HepG2 (cell line): ENCODE measurements around the gene IL17RC. TPM values are rescaled to one million over a fixed set of nuclear protein-coding genes. Genes with fewer than 3 reads are reported as not detected.

ENCODE experiments used
- GFI1 ChIP-seq: sonication (generic); formaldehyde crosslinking; IDR thresholded peaks from 2 replicates; pipeline ENCODE4 v1.5.0; 2020; ENCODE audit warnings: missing genetic modification reagents, mild to moderate bottlenecking, borderline replicate concordance
- ISL2 ChIP-seq: sonication (generic); formaldehyde crosslinking; IDR thresholded peaks from 2 replicates; pipeline ENCODE4 v1.5.0; 2020; ENCODE audit warnings: missing genetic modification reagents
- PHF20 ChIP-seq: sonication (generic); formaldehyde crosslinking; IDR thresholded peaks from 2 replicates; pipeline ENCODE4 v1.5.0; 2020; ENCODE audit warnings: mild to moderate bottlenecking, missing genetic modification reagents
- RARA ChIP-seq: IDR thresholded peaks from 2 replicates; pipeline ENCODE4 v1.6.1; 2016; ENCODE audit warnings: missing genetic modification reagents, missing compliant biosample characterization
- RARG ChIP-seq: sonication (generic); formaldehyde crosslinking; IDR thresholded peaks from 2 replicates; pipeline ENCODE4 v1.4.0; 2020; ENCODE audit warnings: low read depth, mild to moderate bottlenecking, missing genetic modification reagents
- SIN3A ChIP-seq: IDR thresholded peaks from 2 replicates; pipeline ENCODE4 v1.6.1; 2011; ENCODE audit warnings: low read depth, mild to moderate bottlenecking, control low read depth, low read length, borderline replicate concordance
- SKI ChIP-seq: fragments of 450-650 bp; IDR thresholded peaks from one replicate; pipeline ENCODE4 v1.6.1; 2018; ENCODE audit warnings: mild to moderate bottlenecking; ENCODE audit not compliant: partially characterized antibody
- SRF ChIP-seq: IDR thresholded peaks from 2 replicates; pipeline ENCODE4 v1.6.1; 2011; ENCODE audit warnings: mild to moderate bottlenecking, low read depth, low read length, moderate library complexity
- SRSF4 ChIP-seq: fragments of 200-400 bp; formaldehyde crosslinking; IDR thresholded peaks from one replicate; pipeline ENCODE4 v1.6.1; 2018; ENCODE audit warnings: mild to moderate bottlenecking, low read depth, low read length, moderate library complexity; ENCODE audit not compliant: poor library complexity, severe bottlenecking
- TAF15 ChIP-seq: fragments of 200-400 bp; formaldehyde crosslinking; IDR thresholded peaks from one replicate; pipeline ENCODE4 v1.6.1; 2018; ENCODE audit warnings: mild to moderate bottlenecking, low read depth, low read length; ENCODE audit not compliant: poor library complexity, severe bottlenecking
- ZBTB20 ChIP-seq: sonication (generic); formaldehyde crosslinking; IDR thresholded peaks from 2 replicates; pipeline ENCODE4 v1.8.1; 2023; ENCODE audit warnings: missing genetic modification reagents, low read depth, mild to moderate bottlenecking, borderline replicate concordance
- ZNF205 ChIP-seq: IDR thresholded peaks from 2 replicates; pipeline ENCODE4 v1.6.1; 2018; ENCODE audit warnings: missing biosample characterization, missing genetic modification reagents
- ZNF274 ChIP-seq: sonication (generic); formaldehyde crosslinking; IDR thresholded peaks from 2 replicates; pipeline ENCODE4 v1.5.1; 2020; ENCODE audit warnings: mild to moderate bottlenecking, missing genetic modification reagents
- ZNF296 ChIP-seq: sonication (generic); formaldehyde crosslinking; conservative IDR thresholded peaks from 2 replicates; pipeline ENCODE4 v1.5.0; 2020; ENCODE audit warnings: mild to moderate bottlenecking, missing genetic modification reagents
- ZNF333 ChIP-seq: sonication (generic); formaldehyde crosslinking; IDR thresholded peaks from 2 replicates; pipeline ENCODE4 v1.4.0; 2020; ENCODE audit warnings: mild to moderate bottlenecking, missing genetic modification reagents, borderline replicate concordance
- ZNF414 ChIP-seq: sonication (generic); formaldehyde crosslinking; IDR thresholded peaks from 2 replicates; pipeline ENCODE4 v1.5.0; 2020; ENCODE audit warnings: missing genetic modification reagents
- ZNF431 ChIP-seq: sonication (generic); formaldehyde crosslinking; IDR thresholded peaks from 2 replicates; pipeline ENCODE4 v1.9.0; 2022; ENCODE audit warnings: missing genetic modification reagents, low read depth, mild to moderate bottlenecking, borderline replicate concordance
- ZNF546 ChIP-seq: sonication (generic); formaldehyde crosslinking; conservative IDR thresholded peaks from 2 replicates; pipeline ENCODE4 v1.8.1; 2023; ENCODE audit warnings: mild to moderate bottlenecking, missing genetic modification reagents
- ZNF782 ChIP-seq: sonication (generic); formaldehyde crosslinking; IDR thresholded peaks from 2 replicates; pipeline ENCODE4 v1.4.0; 2020; ENCODE audit warnings: missing genetic modification reagents, mild to moderate bottlenecking, borderline replicate concordance
- polyA plus RNA-seq, 8 experiments: library from polyadenylated mRNA; depleted of rRNA in 3 of 8; stranded (reverse) in 7 of 8; unstranded in 1 of 8; fragments of >200 nt; fragmentation: Illumina TruSeq in 4 of 8; extraction: Trizol in 4 of 8; gene quantifications; 2 replicates each; pipeline versions ENCODE4 v1.2.1 to v1.2.3, GENCODE V29; 2011 to 2016; ENCODE audit warnings: low read depth in 4 of 8, missing spikeins in 1 of 8, mixed read lengths in 1 of 8; ENCODE audit not compliant: insufficient read depth in 1 of 8
- total RNA-seq, 5 experiments: library from RNA; depleted of rRNA; stranded (reverse); fragments of >200 nt; fragmentation: Illumina TruSeq; extraction: Trizol; gene quantifications; 2 replicates each; pipeline ENCODE4 v1.2.3, GENCODE V29; 2016; ENCODE audit warnings: low read depth in 1 of 5
- TF ChIP-seq, protein P1 (sequence below): IDR thresholded peaks from 2 replicates; pipeline ENCODE4 v1.6.1; 2016; ENCODE audit warnings: low read depth, borderline replicate concordance
- TF ChIP-seq, protein P2 (sequence below): sonication (generic); formaldehyde crosslinking; IDR thresholded peaks from 2 replicates; pipeline ENCODE4 v1.4.0; 2020; ENCODE audit warnings: missing genetic modification reagents

The IL17RC gene
- total and polyA plus RNA-seq, 2 of the 13 experiments (the other 11 are each of a cell fraction or from before 2014, with no cell fraction given), result 20.7 to 24.0 TPM

DNA sequence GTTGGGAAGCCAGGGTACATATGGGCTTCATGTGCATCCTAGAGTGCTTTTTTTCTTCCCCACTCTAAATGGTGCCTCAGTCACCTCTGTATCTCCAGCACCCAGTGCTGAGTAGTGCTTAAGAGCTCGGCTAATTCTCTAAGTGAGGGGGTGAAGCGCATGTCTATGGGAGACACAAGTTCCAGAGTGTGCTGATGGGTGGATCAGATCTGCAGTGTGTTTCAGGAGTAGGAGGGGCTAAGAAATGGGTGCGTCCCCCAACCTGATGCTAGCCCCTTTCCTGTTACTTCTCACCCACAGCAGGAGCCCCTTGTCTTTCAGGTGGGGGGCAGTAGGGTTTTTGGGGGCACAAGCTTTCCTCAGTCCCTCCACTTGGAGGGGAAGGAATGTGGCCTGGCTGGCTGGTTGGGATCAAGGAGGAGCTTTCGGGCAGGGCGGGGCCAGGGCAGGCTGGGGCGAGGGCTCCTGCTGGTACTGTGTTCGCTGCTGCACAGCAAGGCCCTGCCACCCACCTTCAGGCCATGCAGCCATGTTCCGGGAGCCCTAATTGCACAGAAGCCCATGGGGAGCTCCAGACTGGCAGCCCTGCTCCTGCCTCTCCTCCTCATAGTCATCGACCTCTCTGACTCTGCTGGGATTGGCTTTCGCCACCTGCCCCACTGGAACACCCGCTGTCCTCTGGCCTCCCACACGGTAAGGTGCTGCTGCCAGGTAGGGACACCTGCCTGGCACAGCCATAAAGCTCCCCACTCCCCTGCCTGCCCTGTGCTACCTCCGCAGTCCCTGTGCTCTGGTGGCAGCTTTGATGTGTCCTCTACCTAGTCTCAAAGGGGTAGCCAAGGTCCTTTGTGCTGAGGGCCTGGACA, 14.3 kb upstream of the IL17RC start, which contains the start of gene IL17RE (continued):
- peak; percentile 63; the same call in 1 of the 2 replicates for TF ChIP-seq ZNF782 (CRISPR knock-in tag)
- TF ChIP-seq ZBTB20 (CRISPR knock-in tag), result 0 out of 2 replicates have a peak, but pooled peaks have one; percentile 13
- TF ChIP-seq ZNF546 (CRISPR knock-in tag), result 0 out of 2 replicates have a peak, but pooled peaks have one; percentile 65
- TF ChIP-seq RARG (CRISPR knock-in tag), result 0 out of 2 replicates have a peak, but pooled peaks have one; percentile 30
- TF ChIP-seq GFI1 (CRISPR knock-in tag), result peak; percentile 44; the same call in 1 of the 2 replicates
- TF ChIP-seq, protein P1, sequence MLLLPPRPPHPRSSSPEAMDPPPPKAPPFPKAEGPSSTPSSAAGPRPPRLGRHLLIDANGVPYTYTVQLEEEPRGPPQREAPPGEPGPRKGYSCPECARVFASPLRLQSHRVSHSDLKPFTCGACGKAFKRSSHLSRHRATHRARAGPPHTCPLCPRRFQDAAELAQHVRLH (CRISPR knock-in tag), result peak; percentile 55; the same call in 1 of the 2 replicates
- 0 out of 2 replicates have a peak, but pooled peaks have one; percentile 77 for TF ChIP-seq ZNF296 (CRISPR knock-in tag)
- TF ChIP-seq ZNF414 (CRISPR knock-in tag), result 0 out of 2 replicates have a peak, but pooled peaks have one; percentile 61
- TF ChIP-seq SRSF4, result no peak
- peak; percentile 60; the same call in 1 of the 2 replicates for TF ChIP-seq PHF20 (CRISPR knock-in tag)
- no peak for TF ChIP-seq TAF15
- TF ChIP-seq ZNF431 (CRISPR knock-in tag), result no peak
- TF ChIP-seq ZNF333 (CRISPR knock-in tag), result 0 out of 2 replicates have a peak, but pooled peaks have one; percentile 52
- TF ChIP-seq SKI, result no peak
- TF ChIP-seq ZNF274 (CRISPR knock-in tag), result peak; percentile 61
- TF ChIP-seq ISL2, result no peak
- TF ChIP-seq RARA (CRISPR knock-in tag), result 0 out of 2 replicates have a peak, but pooled peaks have one; percentile 4
- TF ChIP-seq SRF, result no peak
- 0 out of 2 replicates have a peak, but pooled peaks have one; percentile 18 for TF ChIP-seq ZNF205 (CRISPR knock-in tag)
- TF ChIP-seq, protein P2, sequence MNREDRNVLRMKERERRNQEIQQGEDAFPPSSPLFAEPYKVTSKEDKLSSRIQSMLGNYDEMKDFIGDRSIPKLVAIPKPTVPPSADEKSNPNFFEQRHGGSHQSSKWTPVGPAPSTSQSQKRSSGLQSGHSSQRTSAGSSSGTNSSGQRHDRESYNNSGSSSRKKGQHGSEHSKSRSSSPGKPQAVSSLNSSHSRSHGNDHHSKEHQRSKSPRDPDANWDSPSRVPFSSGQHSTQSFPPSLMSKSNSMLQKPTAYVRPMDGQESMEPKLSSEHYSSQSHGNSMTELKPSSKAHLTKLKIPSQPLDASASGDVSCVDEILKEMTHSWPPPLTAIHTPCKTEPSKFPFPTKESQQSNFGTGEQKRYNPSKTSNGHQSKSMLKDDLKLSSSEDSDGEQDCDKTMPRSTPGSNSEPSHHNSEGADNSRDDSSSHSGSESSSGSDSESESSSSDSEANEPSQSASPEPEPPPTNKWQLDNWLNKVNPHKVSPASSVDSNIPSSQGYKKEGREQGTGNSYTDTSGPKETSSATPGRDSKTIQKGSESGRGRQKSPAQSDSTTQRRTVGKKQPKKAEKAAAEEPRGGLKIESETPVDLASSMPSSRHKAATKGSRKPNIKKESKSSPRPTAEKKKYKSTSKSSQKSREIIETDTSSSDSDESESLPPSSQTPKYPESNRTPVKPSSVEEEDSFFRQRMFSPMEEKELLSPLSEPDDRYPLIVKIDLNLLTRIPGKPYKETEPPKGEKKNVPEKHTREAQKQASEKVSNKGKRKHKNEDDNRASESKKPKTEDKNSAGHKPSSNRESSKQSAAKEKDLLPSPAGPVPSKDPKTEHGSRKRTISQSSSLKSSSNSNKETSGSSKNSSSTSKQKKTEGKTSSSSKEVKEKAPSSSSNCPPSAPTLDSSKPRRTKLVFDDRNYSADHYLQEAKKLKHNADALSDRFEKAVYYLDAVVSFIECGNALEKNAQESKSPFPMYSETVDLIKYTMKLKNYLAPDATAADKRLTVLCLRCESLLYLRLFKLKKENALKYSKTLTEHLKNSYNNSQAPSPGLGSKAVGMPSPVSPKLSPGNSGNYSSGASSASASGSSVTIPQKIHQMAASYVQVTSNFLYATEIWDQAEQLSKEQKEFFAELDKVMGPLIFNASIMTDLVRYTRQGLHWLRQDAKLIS (CRISPR knock-in tag), result 0 out of 2 replicates have a peak, but pooled peaks have one; percentile 29
- 0 out of 2 replicates have a peak, but pooled peaks have one; percentile 14 for TF ChIP-seq SIN3A
